HG03135 (cell line): ENCODE measurements around the gene TBC1D7.

Experiments used
- ATAC-seq: cut with Tn5 transposase; IDR thresholded peaks from one replicate; pipeline ENCODE4 v1.9.1; 2021; ENCODE audit warnings: mild to moderate bottlenecking, moderate library complexity; ENCODE audit not compliant: unreplicated experiment

Gene TBC1D7

GRCh38 chr6:13296536-13296997 lies 31.8 kb downstream of the TBC1D7 start:
- no peak for ATAC-seq

- no peak for ATAC-seq
Observed at GRCh38 chr6:13295576-13295975, 32.8 kb downstream of the TBC1D7 start.

- ATAC-seq = no peak
Observed at GRCh38 chr6:13294499-13295069, 33.8 kb downstream of the TBC1D7 start.

- ATAC-seq = no peak
Observed at GRCh38 chr6:13292774-13293173, 35.6 kb downstream of the TBC1D7 start.

- no peak for ATAC-seq
Observed at GRCh38 chr6:13290335-13290734, 38.0 kb downstream of the TBC1D7 start.

- no peak for ATAC-seq
Observed at GRCh38 chr6:13289789-13290318, 38.5 kb downstream of the TBC1D7 start.

- no peak for ATAC-seq
Observed at GRCh38 chr6:13288969-13289391, 39.4 kb downstream of the TBC1D7 start.

- ATAC-seq = no peak
Observed at GRCh38 chr6:13288481-13288880, 39.9 kb downstream of the TBC1D7 start.

GRCh38 chr6:13287104-13287503 lies 41.2 kb downstream of the TBC1D7 start:
- ATAC-seq = no peak

- no peak for ATAC-seq
Observed at GRCh38 chr6:13286181-13286580, 42.2 kb downstream of the TBC1D7 start.

GRCh38 chr6:13285705-13286104 lies 42.6 kb downstream of the TBC1D7 start:
- no peak for ATAC-seq

GRCh38 chr6:13284646-13285045 lies 43.7 kb downstream of the TBC1D7 start:
- ATAC-seq = no peak

- no peak for ATAC-seq
Observed at GRCh38 chr6:13283331-13283730, 45.0 kb downstream of the TBC1D7 start.

GRCh38 chr6:13282393-13283069 lies 45.8 kb downstream of the TBC1D7 start:
- ATAC-seq = no peak

GRCh38 chr6:13281686-13282085 lies 46.7 kb downstream of the TBC1D7 start:
- no peak for ATAC-seq

- no peak for ATAC-seq
Observed at GRCh38 chr6:13280254-13280653, 48.1 kb downstream of the TBC1D7 start.

GRCh38 chr6:13278991-13279390 lies 49.3 kb downstream of the TBC1D7 start:
- no peak for ATAC-seq

GRCh38 chr6:13278164-13278563 lies 50.2 kb downstream of the TBC1D7 start:
- no peak for ATAC-seq

- no peak for ATAC-seq
Observed at GRCh38 chr6:13277231-13277630, 51.1 kb downstream of the TBC1D7 start.

GRCh38 chr6:13275435-13275989 lies 52.8 kb downstream of the TBC1D7 start:
- ATAC-seq = no peak

- ATAC-seq = no peak
Observed at GRCh38 chr6:13274707-13275434, 53.5 kb downstream of the TBC1D7 start.
